ENCODE results near the gene RORC.

RORC gene

DNA sequence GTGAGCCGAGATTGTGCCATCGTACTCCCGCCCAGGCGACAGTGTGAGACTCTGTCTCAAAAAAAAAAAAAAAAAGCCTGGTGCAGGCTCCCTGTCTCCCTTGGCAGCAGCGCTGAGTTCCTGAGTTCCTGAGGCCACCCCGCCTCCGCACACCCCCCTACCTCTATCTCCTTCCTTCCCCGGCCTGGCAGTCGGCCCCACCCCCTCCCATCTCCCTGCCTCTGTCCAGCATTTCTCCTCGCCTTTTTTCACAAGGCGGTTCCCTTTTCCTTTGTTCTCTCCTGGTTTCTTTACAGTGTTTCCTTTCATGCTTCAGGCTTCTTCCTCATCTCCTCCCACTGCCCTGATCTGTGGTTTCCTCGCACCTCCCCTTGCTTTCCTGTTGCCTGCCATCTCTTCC lies 2.7 kb downstream of the RORC start:
- no peak for DNase-seq (ENCODE audit: extremely low read depth in 1 of 2, low read depth in 1 of 2)

DNA sequence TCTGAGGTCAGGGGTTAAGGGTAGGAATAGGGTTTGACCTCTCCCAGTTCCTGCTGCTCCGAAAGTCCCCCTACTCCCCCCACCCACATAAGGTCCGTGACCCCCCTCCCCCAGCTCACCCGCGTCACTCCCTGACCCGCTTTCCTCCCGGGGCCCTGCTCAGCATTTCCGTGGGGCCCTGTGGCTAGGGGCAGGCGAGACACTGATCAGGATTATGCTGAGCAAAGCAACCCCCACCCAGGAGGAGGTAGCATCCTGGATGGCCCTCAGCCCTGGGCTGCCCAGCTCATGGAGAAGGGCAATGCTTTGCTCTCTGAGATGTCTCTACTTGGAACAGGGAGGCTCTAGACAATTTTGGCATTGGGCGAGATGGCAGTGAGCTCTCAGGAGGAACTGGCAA lies 3.7 kb downstream of the RORC start:
- DNase-seq (ENCODE audit: extremely low read depth in 1 of 2, low read depth in 1 of 2), result no peak

DNA sequence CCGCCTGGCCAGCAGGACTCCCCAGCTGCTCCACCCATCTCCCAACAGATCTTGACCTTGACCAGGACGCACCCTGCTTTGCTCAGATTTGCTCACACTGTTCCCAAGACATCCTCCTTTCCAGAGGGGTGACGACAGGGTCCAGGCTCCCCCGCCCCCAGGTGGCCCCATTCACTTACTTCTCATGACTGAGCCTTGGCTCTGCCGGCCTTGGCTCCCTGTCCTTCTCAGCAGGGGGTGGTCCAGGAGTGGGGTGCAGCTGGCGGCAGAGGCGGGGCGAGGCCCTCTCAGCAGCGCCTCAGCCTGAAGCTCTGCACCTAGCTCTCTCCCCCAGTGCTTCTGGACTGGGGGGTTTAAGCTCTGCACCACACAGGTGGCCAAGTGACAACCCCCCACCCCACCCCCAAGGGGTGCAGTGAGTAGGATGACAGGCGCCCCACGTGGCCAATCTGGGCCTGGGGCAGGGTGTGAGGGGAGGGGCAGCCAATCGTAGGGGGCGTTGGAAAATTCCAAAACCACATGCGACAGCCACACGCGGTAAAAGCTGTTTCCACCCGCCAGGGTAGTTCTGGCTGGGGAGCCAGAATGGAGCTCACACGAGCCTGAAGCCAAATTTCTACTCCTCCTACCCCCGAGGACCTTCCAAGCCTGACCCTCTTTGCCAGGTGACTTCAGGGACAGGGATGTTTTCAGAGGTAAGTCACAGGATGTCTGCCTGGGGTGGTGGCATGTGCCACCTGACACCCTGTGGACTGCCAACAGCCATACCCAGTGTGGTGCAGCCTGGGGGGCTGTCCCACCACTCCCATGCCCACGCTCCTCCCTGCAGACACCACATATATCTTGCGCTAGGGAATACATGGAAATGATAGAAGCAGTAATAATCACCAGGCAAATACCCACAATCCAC lies 5.6 kb downstream of the RORC start:
- DNase-seq (ENCODE audit: extremely low read depth in 1 of 2, low read depth in 1 of 2), result peak in 1 of 2 donors; percentile 24

DNA sequence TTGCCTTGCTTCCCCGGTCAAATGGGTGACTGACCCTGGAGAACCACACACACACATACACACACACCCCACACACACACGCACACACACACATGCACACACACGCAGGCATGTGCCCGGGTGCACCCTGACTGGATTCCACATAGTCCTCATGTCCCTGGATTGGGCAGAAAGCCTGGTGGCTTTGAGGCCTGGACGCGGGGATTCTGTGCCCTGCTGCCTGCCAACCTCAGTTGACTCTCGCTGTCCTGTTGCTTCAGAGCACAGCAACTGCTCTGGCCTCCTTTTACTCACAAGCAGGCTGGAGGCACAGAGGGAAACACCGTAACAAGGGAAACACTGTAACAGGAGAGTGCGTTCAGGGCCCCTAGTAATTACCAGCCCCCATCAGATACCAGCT lies 6.4 kb downstream of the RORC start:
- DNase-seq (ENCODE audit: extremely low read depth in 1 of 2, low read depth in 1 of 2), result no peak

- DNase-seq (ENCODE audit: extremely low read depth in 1 of 2, low read depth in 1 of 2), result no peak
Observed at GRCh38 chr1:151823175-151823574, 8.4 kb downstream of the RORC start.

DNA sequence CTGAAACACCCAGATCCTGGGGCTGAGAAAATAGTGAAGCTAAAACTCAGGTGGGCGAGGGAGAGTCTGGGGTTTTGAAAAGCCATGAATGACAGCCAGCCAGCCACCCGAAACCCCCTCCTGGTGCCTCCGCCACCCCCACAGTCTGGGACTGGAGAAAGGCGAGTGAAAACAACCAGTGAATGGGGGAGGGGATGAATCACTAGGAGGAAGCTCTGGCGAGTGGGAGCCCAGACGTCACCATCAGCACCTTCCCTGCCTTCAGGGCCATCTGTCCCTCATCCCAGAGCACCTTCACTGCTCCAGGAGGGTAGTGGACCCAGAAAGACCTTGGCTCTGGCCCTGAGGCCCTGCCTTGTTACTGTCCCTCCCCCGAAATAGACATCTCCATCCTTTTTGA lies 9.2 kb downstream of the RORC start:
- DNase-seq (ENCODE audit: extremely low read depth in 1 of 2, low read depth in 1 of 2), result peak in 1 of 2 donors; percentile 79

GRCh38 chr1:151820940-151821339 lies 10.7 kb downstream of the RORC start:
- DNase-seq (ENCODE audit: extremely low read depth in 1 of 2, low read depth in 1 of 2), result no peak

- peak in 1 of 2 donors; percentile 56 for DNase-seq (ENCODE audit: extremely low read depth in 1 of 2, low read depth in 1 of 2)
Observed at GRCh38 chr1:151819976-151820623, 11.5 kb downstream of the RORC start.

DNA sequence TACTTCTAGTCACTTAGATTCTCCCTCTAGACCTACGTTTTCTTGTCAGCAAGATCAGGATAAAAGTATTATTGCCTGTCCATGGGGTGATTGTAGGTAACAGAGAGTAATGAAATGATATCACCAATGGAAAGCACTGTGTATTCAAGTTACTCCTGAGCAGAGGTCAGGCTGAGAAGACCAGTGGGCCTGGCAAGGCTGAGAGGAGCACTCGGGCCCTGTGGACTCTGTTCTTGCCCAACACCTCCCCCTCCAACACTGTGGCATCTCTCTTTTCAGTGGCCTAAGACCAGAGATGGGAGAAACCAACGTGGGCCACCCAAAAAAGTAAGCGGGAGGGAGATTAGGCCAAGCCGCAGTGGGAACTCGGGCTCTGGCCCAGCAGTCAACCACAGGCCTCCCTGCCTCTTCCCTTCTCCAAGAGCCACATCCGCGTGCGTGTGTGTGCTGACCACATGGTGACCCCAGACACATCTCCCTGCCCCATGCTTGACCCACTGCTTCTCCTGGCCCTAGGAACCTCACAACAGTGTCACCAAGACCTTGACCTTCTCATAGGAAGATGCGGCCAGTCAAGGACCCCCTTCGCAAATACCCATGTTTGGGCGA lies 12.3 kb downstream of the RORC start:
- no peak for DNase-seq (ENCODE audit: extremely low read depth in 1 of 2, low read depth in 1 of 2)

- DNase-seq (ENCODE audit: extremely low read depth in 1 of 2, low read depth in 1 of 2), result no peak
Observed at GRCh38 chr1:151817353-151817730, 14.3 kb downstream of the RORC start.

- DNase-seq (ENCODE audit: extremely low read depth in 1 of 2, low read depth in 1 of 2), result no peak
Observed at GRCh38 chr1:151816548-151817352, 14.9 kb downstream of the RORC start.

DNA sequence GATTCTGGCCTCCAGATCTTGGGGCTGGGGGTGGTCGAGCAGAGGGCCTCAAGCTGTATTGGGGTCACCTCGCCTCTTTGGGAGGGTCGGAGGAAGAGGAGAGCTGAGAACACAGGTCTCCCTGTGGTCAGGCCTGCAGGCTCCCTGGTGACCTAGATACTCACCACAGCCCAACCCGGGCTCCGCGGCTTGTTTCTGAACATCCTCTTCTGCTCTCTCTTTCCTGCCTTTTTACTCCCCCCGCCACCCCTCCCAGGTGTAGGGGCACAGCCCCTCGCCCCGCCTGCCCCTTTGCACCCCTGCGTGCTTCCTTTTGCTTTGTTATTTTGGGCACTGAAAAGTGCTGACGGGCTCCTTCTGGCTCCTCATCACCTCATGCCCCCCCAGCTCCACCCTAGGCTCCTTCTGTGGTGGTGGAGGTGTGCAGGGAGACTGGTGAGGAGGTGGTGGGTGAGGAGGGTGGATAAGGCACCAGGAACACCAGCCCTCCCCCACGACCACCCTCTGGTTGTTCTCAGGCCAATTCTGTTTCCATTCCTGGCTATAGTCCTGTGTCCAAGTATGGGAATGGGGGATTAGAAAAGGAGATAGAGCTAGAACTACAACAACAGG lies 15.8 kb downstream of the RORC start:
- DNase-seq (ENCODE audit: extremely low read depth in 1 of 2, low read depth in 1 of 2), result no peak

GRCh38 chr1:151814971-151815545 lies 16.5 kb downstream of the RORC start:
- DNase-seq (ENCODE audit: extremely low read depth in 1 of 2, low read depth in 1 of 2), result no peak

DNA sequence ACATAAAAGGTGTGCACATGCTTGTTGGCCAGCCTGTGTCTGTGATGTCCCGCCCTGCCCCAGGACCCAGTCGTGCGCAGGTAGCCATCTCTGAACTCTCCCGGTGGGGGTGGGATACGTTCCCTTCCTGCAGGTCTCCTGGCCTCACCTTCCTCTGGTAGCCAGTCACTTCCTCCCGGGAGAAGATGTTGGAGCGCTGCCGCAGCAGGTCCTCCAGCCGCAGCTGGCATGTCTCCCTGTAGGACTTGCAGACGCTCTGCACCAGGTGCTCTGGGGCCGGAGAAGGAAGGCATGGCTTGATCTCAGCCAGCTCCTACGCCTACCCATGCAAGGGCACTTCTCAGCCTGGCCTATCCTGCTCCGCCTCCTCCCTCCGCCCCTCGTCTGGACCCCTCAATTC lies 17.2 kb downstream of the RORC start:
- no peak for DNase-seq (ENCODE audit: extremely low read depth in 1 of 2, low read depth in 1 of 2)

DNA sequence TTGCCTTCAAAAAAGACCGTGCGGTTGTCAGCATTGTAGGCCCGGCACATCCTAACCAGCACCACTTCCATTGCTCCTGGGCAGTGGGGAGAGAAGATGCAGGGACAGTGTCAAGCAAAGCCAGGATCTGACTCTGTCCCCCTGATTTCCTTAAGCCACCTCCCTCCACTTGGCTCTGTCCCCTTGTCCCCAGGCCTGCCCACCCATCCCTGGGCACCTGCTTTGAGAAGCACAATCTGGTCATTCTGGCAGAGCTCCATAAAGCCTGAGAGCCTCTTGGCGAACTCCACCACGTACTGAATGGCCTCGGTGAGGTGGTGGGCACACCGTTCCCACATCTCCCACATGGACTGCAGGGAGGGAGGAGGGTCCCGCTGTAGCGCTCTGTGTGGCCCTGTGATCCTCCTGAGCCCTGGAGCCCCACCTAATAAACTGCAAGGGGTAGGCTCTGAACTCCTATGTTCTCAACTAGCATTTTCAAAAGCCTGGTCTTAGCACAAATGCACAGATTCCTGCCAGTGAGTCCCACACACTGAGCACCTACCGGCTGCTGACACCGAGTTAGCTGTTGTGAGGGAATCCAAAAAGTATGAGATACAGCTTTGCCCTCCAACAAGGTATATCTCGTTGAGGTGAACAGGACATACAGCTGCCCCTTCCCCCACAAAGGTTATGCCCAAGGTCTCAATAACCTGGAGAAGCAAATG lies 18.2 kb downstream of the RORC start:
- no peak for DNase-seq (ENCODE audit: extremely low read depth in 1 of 2, low read depth in 1 of 2)

DNA sequence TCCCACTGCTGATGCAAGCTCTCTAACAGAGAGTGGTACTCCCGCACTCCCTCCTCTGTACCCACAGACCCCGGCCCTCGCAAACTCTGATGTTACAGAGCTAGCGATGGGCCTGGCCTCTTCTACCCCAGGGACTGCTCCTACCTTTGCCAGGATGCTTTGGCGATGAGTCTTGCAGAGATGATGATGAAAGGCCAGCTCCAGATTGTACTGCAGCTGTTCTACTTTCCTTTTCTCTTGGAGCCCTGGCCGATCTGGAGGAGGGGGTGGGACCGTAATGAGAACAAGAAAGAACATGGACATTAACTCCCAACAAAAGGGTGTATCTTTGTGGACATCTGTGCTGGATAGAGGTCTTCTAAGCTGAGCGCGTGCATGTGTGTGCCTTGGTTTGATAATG lies 20.4 kb downstream of the RORC start:
- no peak for DNase-seq (ENCODE audit: extremely low read depth in 1 of 2, low read depth in 1 of 2)

DNA sequence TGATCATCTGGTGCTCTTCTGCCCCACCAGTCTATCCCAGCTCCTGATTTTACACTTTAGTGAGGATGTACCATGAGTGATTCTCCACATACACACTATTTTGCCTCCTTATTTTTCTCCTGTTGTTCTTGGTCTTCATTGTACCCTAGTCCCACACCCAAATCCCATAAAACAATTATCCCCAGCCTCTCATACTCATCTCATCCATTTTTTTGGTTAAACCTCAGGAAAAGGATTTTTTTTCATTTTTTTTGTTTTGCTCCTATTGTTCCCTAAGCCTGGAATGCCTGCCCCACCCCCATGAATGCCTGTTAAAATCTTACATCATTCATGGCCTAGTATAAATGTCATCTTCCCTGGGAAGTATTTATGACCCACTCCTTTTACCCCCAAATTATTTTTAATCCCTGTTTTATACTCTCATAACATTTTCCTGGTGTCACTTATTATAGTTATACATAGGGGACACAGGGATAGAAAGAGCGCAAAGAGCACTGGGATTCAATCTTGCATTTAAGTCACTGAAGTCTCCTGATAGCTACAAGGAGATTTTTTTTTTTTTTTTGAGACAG lies 21.5 kb downstream of the RORC start:
- DNase-seq (ENCODE audit: extremely low read depth in 1 of 2, low read depth in 1 of 2), result no peak

DNA sequence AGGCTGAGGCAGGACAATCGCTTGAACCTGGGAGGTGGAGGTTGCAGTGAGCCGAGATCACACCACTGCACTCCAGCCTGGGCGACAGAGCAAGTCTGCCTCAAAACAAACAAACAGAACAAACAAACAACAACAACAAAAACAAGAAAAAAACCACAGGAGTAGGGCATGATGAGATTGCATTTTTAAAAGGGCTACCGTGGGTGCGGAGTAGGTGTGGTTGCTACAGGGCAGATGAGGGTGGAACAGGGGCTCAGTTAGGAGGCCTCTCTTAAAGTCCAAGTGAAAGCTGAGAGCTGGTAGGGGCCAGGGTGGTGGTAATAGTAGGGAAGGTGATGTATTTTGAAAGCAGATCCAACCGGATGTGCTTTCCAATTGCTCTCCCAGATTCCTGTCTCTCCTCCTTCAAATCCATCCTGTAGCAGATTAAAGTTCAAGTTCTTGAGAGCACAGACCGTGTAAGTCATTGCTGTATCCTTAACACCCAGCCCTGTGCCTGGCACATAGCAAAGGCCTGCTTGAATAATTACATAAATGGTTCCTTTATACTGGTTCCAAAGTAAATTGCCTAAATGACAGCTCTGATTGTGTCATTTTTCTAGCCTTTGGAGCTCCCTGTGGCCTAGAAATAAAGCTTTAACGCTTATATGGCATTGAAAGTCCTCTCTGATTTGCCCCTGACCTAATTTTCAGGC lies 22.2 kb downstream of the RORC start:
- DNase-seq (ENCODE audit: extremely low read depth in 1 of 2, low read depth in 1 of 2), result no peak

DNA sequence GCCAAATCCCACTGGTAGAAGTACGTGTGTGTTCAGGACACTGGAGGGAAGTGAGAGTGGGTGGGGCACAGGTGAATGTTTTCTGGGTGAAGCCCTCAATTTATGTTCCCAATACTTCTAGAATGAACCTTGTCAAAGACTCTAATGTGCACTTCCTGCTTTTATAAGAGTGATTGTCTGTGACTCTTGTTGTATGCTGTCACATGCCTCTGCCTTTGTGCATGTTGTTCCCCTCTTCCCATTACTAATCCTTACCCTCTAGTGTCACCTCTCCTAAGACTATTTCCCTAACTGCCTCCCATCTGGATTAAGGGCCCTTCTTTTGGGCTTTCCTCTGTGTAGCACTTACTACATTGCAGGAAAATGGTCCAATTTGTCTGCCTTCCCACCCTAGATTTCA lies 23.8 kb downstream of the RORC start:
- no peak for DNase-seq (ENCODE audit: extremely low read depth in 1 of 2, low read depth in 1 of 2)
